WTC11 (cell line): ENCODE measurements around the gene KCNH6. TPM values are rescaled to one million over a fixed set of nuclear protein-coding genes. Genes with fewer than 3 reads are reported as not detected.

ENCODE experiments used
- ATAC-seq: fragments of 200-7000 bp; cut with Tn5 transposase; 2 replicates; pipeline ENCODE4 v1.10.0; 2021; ENCODE audit warnings: mild to moderate bottlenecking, moderate library complexity
- CTCF ChIA-PET: fragments of 300-600 bp; sonication (Branson Sonifier 250); formaldehyde crosslinking; loops from one replicate; lab custom pipeline; 2021; ENCODE audit warnings: antibody characterized with exemption; lab: Charles Lee
- POLR2A ChIA-PET: fragments of 350-600 bp; sonication (Branson Sonifier 250); formaldehyde crosslinking; loops from one replicate; lab custom pipeline; 2021; ENCODE audit warnings: antibody characterized with exemption; lab: Charles Lee
- DNase-seq: peaks from one replicate; pipeline ENCODE4 v3.0.0; 2021; ENCODE audit warnings: low spot score
- H3K27ac Mint-ChIP-seq: 2 replicates; pipeline ENCODE4 v1.8.0; 2021; ENCODE audit warnings: mixed read lengths
- H3K27me3 Mint-ChIP-seq: 2 replicates; pipeline ENCODE4 v1.8.0; 2021; ENCODE audit warnings: low read depth, mild to moderate bottlenecking, moderate library complexity, mixed read lengths
- H3K36me3 Mint-ChIP-seq: 2 replicates; pipeline ENCODE4 v1.8.0; 2021; ENCODE audit warnings: mixed read lengths
- H3K4me1 Mint-ChIP-seq: 2 replicates; pipeline ENCODE4 v1.8.0; 2022; ENCODE audit warnings: mixed read lengths
- H3K4me3 Mint-ChIP-seq: 2 replicates; pipeline ENCODE4 v1.8.0; 2021; ENCODE audit warnings: mild to moderate bottlenecking, moderate library complexity, mixed read lengths
- H3K9me3 Mint-ChIP-seq: 2 replicates; pipeline ENCODE4 v1.8.0; 2021; ENCODE audit warnings: mixed read lengths
- AFF4 ChIP-seq: sonication (generic); formaldehyde crosslinking; IDR thresholded peaks from 2 replicates; pipeline ENCODE4 v1.8.1; 2023; ENCODE audit warnings: mild to moderate bottlenecking, missing genetic modification reagents, borderline replicate concordance
- AR ChIP-seq: fragments of 250-450 bp; sonication (Bioruptor Pico); IDR thresholded peaks from 2 replicates; pipeline ENCODE4 v1.9.0; 2021; ENCODE audit warnings: mild to moderate bottlenecking
- ATF3 ChIP-seq: sonication (generic); formaldehyde crosslinking; conservative IDR thresholded peaks from 2 replicates; pipeline ENCODE4 v1.8.1; 2022; ENCODE audit warnings: mild to moderate bottlenecking, missing genetic modification reagents
- CREB1 ChIP-seq: sonication (generic); formaldehyde crosslinking; IDR thresholded peaks from 2 replicates; pipeline ENCODE4 v1.8.0; 2023; ENCODE audit warnings: mild to moderate bottlenecking, missing genetic modification reagents
- HMGXB4 ChIP-seq: sonication (generic); formaldehyde crosslinking; IDR thresholded peaks from 2 replicates; pipeline ENCODE4 v1.8.1; 2023; ENCODE audit warnings: mild to moderate bottlenecking, moderate library complexity, missing genetic modification reagents
- NR1H2 ChIP-seq: sonication (generic); formaldehyde crosslinking; IDR thresholded peaks from 2 replicates; pipeline ENCODE4 v1.9.0; 2021; ENCODE audit warnings: mild to moderate bottlenecking, moderate library complexity, missing genetic modification reagents
- NR3C1 ChIP-seq: sonication (generic); formaldehyde crosslinking; conservative IDR thresholded peaks from 2 replicates; pipeline ENCODE4 v1.8.1; 2023; ENCODE audit warnings: low read depth, mild to moderate bottlenecking, missing genetic modification reagents
- OVOL2 ChIP-seq: fragments of 250-450 bp; sonication (Bioruptor Pico); IDR thresholded peaks from 2 replicates; pipeline ENCODE4 v1.9.0; 2021; ENCODE audit warnings: mild to moderate bottlenecking, borderline replicate concordance
- RELA ChIP-seq: sonication (generic); formaldehyde crosslinking; IDR thresholded peaks from 2 replicates; pipeline ENCODE4 v1.8.1; 2022; ENCODE audit warnings: missing genetic modification reagents, mild to moderate bottlenecking, borderline replicate concordance
- SMAD3 ChIP-seq: sonication (generic); formaldehyde crosslinking; IDR thresholded peaks from 2 replicates; pipeline ENCODE4 v1.8.0; 2022; ENCODE audit warnings: missing genetic modification reagents, mild to moderate bottlenecking, borderline replicate concordance
- SP1 ChIP-seq: sonication (generic); formaldehyde crosslinking; conservative IDR thresholded peaks from 2 replicates; pipeline ENCODE4 v1.8.1; 2022; ENCODE audit warnings: missing genetic modification reagents
- TEAD4 ChIP-seq: sonication (generic); formaldehyde crosslinking; IDR thresholded peaks from 2 replicates; pipeline ENCODE4 v1.8.0; 2022; ENCODE audit warnings: mild to moderate bottlenecking, missing genetic modification reagents
- TP53 ChIP-seq: sonication (generic); formaldehyde crosslinking; IDR thresholded peaks from 2 replicates; pipeline ENCODE4 v1.8.1; 2023; ENCODE audit warnings: mild to moderate bottlenecking, missing genetic modification reagents
- ZBTB21 ChIP-seq: sonication (generic); formaldehyde crosslinking; IDR thresholded peaks from 2 replicates; pipeline ENCODE4 v1.8.1; 2023; ENCODE audit warnings: mild to moderate bottlenecking, missing genetic modification reagents, borderline replicate concordance
- ZNF263 ChIP-seq: sonication (generic); formaldehyde crosslinking; IDR thresholded peaks from 2 replicates; pipeline ENCODE4 v1.8.1; 2022; ENCODE audit warnings: low read depth, mild to moderate bottlenecking, moderate library complexity, missing genetic modification reagents
- ZNF396 ChIP-seq: fragments of 250-450 bp; sonication (Bioruptor Pico); IDR thresholded peaks from 2 replicates; pipeline ENCODE4 v1.8.0; 2021; ENCODE audit warnings: mild to moderate bottlenecking, moderate library complexity, borderline replicate concordance
- ZNF512 ChIP-seq: sonication (generic); formaldehyde crosslinking; IDR thresholded peaks from 2 replicates; pipeline ENCODE4 v1.8.1; 2022; ENCODE audit warnings: missing genetic modification reagents, borderline replicate concordance
- ZNF671 ChIP-seq: fragments of 250-450 bp; sonication (Bioruptor Pico); IDR thresholded peaks from 2 replicates; pipeline ENCODE4 v1.8.0; 2021; ENCODE audit warnings: mild to moderate bottlenecking
- total RNA-seq: library from RNA; stranded (reverse); gene quantifications from 3 replicates; pipeline ENCODE4 v1.2.3, GENCODE V29; 2021
- TF ChIP-seq, protein P1 (sequence below): fragments of 250-450 bp; sonication (Bioruptor Pico); IDR thresholded peaks from 2 replicates; pipeline ENCODE4 v1.8.0; 2021; ENCODE audit warnings: mild to moderate bottlenecking

The KCNH6 gene
- total RNA-seq, 1 experiment from 2014 or later, result 2.1 TPM

DNA sequence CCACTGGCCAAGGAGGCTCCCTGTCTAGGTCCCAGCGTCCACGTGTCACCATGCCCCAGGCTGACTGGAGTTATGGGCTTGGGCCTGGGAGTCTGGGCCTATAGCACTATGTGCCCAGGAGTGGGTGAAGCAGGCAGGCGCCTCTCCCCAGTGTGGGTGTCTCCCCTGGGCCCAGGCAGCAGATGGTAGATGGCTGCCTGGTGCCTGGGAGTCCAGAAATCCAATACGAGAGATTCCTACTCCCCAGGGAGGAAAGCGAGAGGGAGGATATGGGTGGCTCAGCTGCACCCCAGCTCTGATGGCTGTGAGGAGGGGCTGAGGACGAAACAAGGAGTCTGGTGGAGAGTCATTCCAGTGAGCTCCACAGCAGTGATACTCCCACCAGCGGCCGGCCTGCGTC, 5.0 kb downstream of the KCNH6 start:
- CTCF ChIA-PET, result interaction anchor here (2.2 kb wide), 1 partner anchor 92 kb away, joined by 7 read pairs; no protein-coding TSS in a partner anchor
- POLR2A ChIA-PET, result no interaction called here

GRCh38 chr17:63529711-63530556, 6.8 kb downstream of the KCNH6 start:
- H3K4me3 Mint-ChIP-seq, result no peak overlapping the region
- ATAC-seq (no peak; the same call in 1 of the 2 replicates), DNase-seq (no peak)
- no peaks in the 10 kb centered on the region for H3K9me3 Mint-ChIP-seq
- POLR2A ChIA-PET, result no interaction called here
- CTCF ChIA-PET, result interaction anchor here (1.1 to 2.8 kb wide), 2 partner anchors 43 to 104 kb away, joined by 3 to 7 read pairs; no protein-coding TSS in a partner anchor
- no peaks in the 10 kb centered on the region for H3K36me3 Mint-ChIP-seq
- H3K27ac Mint-ChIP-seq, result no peak overlapping the region
- TF ChIP-seq TP53 (CRISPR knock-in tag) (no peak), SMAD3 (CRISPR knock-in tag) (no peak), ZNF263 (no peak), ZNF512 (no peak), ZBTB21 (no peak), OVOL2 (CRISPR knock-in tag) (no peak), HMGXB4 (CRISPR knock-in tag) (no peak), SP1 (no peak), RELA (CRISPR knock-in tag) (no peak), TEAD4 (CRISPR knock-in tag) (no peak), AR (CRISPR knock-in tag) (no peak), CREB1 (CRISPR knock-in tag) (no peak), AFF4 (no peak)
- TF ChIP-seq, protein P1, sequence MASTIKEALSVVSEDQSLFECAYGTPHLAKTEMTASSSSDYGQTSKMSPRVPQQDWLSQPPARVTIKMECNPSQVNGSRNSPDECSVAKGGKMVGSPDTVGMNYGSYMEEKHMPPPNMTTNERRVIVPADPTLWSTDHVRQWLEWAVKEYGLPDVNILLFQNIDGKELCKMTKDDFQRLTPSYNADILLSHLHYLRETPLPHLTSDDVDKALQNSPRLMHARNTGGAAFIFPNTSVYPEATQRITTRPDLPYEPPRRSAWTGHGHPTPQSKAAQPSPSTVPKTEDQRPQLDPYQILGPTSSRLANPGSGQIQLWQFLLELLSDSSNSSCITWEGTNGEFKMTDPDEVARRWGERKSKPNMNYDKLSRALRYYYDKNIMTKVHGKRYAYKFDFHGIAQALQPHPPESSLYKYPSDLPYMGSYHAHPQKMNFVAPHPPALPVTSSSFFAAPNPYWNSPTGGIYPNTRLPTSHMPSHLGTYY (CRISPR knock-in tag), result no peak
- H3K27me3 Mint-ChIP-seq, result no peaks in the 10 kb centered on the region
- H3K4me1 Mint-ChIP-seq, result peaks cover 15% of the 10 kb centered on the region

More for the DNA sequence above, 5.0 kb downstream of the KCNH6 start:
- DNase-seq (no peak), ATAC-seq (no peak)
- peaks cover 4% of the 10 kb centered on the region for H3K27me3 Mint-ChIP-seq
- H3K9me3 Mint-ChIP-seq, result no peaks in the 10 kb centered on the region
- H3K4me1 Mint-ChIP-seq, result peaks cover 20% of the 10 kb centered on the region
- no peaks in the 10 kb centered on the region for H3K36me3 Mint-ChIP-seq
- H3K27ac Mint-ChIP-seq, result no peak overlapping the region
- no peak overlapping the region for H3K4me3 Mint-ChIP-seq
- TF ChIP-seq ATF3 (CRISPR knock-in tag) (no peak), ZNF671 (no peak), OVOL2 (CRISPR knock-in tag) (no peak), TEAD4 (CRISPR knock-in tag) (no peak), NR1H2 (no peak), ZNF396 (CRISPR knock-in tag) (no peak), NR3C1 (CRISPR knock-in tag) (no peak)
